Nephron (organoid): Measurements from ENCODE around the gene FEM1C.
"Not testable (repeated sequence)": the region's sequence is repeated elsewhere in the genome, so short reads cannot be mapped to it uniquely, and the experiment has no call there.

ENCODE experiments used
- H3K27ac Mint-ChIP-seq, 3 experiments: 2 replicates each; pipeline ENCODE4 v1.8.0; 2020; ENCODE audit warnings: mixed read lengths in 3 of 3, mild to moderate bottlenecking in 2 of 3, moderate library complexity in 1 of 3
- H3K27me3 Mint-ChIP-seq: 2 replicates; pipeline ENCODE4 v1.8.0; 2021; ENCODE audit warnings: low read depth, mild to moderate bottlenecking, moderate library complexity, mixed read lengths
- H3K36me3 Mint-ChIP-seq: 2 replicates; pipeline ENCODE4 v1.8.0; 2020; ENCODE audit warnings: low read depth, mixed read lengths
- H3K4me1 Mint-ChIP-seq: 2 replicates; pipeline ENCODE4 v1.8.0; 2020; ENCODE audit warnings: mixed read lengths
- H3K4me3 Mint-ChIP-seq, 3 experiments: 2 replicates each; pipeline ENCODE4 v1.8.0; 2020; ENCODE audit warnings: mild to moderate bottlenecking in 3 of 3, mixed read lengths in 3 of 3, moderate library complexity in 2 of 3
- H3K9me3 Mint-ChIP-seq: 2 replicates; pipeline ENCODE4 v1.8.0; 2020; ENCODE audit warnings: mixed read lengths
- TF ChIP-seq, protein P1 (sequence below), 3 experiments: fragments of 200-600 bp; sonication (generic); IDR thresholded peaks; one replicate each; pipeline ENCODE4 v1.5.0; 2021; ENCODE audit warnings: antibody characterized with exemption in 3 of 3; ENCODE audit not compliant: unreplicated experiment in 3 of 3

FEM1C gene

DNA sequence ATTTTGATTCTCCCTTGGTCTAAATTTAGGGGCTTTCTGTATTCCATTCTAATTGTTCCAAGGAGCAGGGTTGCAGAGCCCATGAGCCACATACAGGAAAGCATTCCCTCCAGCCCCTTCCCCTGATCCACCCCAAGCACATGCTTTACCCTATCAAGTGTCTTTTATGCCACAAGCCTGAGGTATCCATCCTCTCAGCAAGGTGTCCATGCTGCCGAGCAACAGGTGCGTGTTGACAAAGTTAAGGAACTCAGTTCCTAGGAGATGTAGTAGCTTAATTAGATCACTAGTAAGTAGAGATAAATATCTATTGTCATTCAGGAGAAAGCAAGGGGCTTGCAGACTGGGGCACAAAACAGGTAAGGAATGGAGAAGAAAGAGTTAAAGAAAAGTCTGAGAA lies 57.8 kb downstream of the FEM1C start:
- Mint-ChIP-seq H3K36me3 (no peaks in the 10 kb centered on the region), H3K4me1 (no peaks in the 10 kb centered on the region), H3K27ac (no peak overlapping the region), H3K9me3 (no peaks in the 10 kb centered on the region), H3K4me3 (no peak overlapping the region), H3K27me3 (no peaks in the 10 kb centered on the region)
- TF ChIP-seq, protein P1, sequence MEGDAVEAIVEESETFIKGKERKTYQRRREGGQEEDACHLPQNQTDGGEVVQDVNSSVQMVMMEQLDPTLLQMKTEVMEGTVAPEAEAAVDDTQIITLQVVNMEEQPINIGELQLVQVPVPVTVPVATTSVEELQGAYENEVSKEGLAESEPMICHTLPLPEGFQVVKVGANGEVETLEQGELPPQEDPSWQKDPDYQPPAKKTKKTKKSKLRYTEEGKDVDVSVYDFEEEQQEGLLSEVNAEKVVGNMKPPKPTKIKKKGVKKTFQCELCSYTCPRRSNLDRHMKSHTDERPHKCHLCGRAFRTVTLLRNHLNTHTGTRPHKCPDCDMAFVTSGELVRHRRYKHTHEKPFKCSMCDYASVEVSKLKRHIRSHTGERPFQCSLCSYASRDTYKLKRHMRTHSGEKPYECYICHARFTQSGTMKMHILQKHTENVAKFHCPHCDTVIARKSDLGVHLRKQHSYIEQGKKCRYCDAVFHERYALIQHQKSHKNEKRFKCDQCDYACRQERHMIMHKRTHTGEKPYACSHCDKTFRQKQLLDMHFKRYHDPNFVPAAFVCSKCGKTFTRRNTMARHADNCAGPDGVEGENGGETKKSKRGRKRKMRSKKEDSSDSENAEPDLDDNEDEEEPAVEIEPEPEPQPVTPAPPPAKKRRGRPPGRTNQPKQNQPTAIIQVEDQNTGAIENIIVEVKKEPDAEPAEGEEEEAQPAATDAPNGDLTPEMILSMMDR (IDR thresholded peaks at IDR 0.05; ENCODE audit: unreplicated experiment in 3 of 3), result no peak

DNA sequence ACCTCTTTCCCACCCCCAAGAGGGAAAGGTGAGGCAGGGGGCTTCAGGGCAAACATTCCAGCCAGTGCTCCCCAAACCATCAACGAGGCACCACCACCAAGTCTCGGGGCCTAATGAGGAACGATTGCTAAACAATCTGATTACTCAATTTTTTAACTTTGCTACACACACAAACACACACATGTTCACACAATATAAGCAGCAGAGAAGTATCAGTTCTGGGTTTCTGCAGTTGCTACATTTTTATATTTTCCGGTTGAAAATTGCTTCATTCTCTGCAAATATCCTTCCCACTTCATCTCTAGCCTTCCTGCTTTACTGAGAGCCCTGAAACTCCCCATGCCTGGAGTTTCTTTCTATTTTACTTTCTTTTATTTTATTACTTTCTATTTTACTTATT lies 60.2 kb downstream of the FEM1C start:
- H3K4me3 Mint-ChIP-seq, result no peak overlapping the region
- TF ChIP-seq, protein P1 (IDR thresholded peaks at IDR 0.05; ENCODE audit: unreplicated experiment in 3 of 3), result no peak
- H3K36me3 Mint-ChIP-seq, result no peaks in the 10 kb centered on the region
- H3K9me3 Mint-ChIP-seq, result no peaks in the 10 kb centered on the region
- peaks cover 4% of the 10 kb centered on the region for H3K27me3 Mint-ChIP-seq
- H3K27ac Mint-ChIP-seq, result no peak overlapping the region
- H3K4me1 Mint-ChIP-seq, result no peaks in the 10 kb centered on the region

DNA sequence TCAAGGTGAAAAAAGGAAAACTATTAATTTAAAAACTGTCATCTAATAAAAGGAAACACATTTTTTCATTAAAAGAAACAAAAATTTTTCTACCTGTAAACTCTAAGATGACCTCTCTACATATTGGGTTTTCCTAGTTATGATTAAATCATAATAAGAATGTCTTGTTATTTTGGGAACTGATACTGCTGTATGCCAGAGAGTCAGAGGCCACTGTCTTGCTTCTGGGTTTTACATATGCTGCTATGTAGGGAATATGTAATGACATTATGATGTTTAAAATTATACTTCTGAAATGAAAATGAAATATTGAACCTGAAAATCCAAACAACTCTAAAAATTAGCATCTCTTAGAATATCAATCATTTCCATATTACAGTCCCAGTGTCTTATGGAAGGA lies 63.7 kb downstream of the FEM1C start:
- Mint-ChIP-seq H3K27ac (no peak overlapping the region), H3K27me3 (peaks cover 8% of the 10 kb centered on the region), H3K4me3 (no peak overlapping the region), H3K4me1 (no peaks in the 10 kb centered on the region), H3K36me3 (no peaks in the 10 kb centered on the region), H3K9me3 (no peaks in the 10 kb centered on the region)
- TF ChIP-seq, protein P1 (IDR thresholded peaks at IDR 0.05; ENCODE audit: unreplicated experiment in 3 of 3), result no peak

DNA sequence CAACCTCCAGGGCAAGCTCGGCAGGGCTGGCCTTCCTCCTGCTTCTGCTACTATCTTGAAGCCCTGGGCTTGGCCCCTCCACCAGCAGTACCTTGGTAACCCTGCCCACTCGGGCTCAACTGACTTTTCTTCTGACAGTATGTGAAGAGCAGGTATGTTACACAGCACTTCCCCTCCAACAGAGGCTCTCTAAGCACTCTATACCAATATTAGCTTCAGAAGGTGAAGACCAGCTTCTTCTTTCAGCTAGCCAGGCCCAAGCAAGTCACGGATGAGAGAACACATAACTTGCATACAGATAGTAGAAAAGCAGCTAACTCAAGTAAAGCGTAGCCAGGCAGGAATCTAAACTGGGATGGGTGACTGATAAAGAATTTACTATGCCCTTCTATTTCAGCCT lies 64.3 kb downstream of the FEM1C start:
- Mint-ChIP-seq H3K27ac (no peak overlapping the region), H3K9me3 (no peaks in the 10 kb centered on the region), H3K4me3 (no peak overlapping the region), H3K36me3 (no peaks in the 10 kb centered on the region), H3K27me3 (peaks cover 8% of the 10 kb centered on the region), H3K4me1 (no peaks in the 10 kb centered on the region)
- TF ChIP-seq, protein P1 (IDR thresholded peaks at IDR 0.05; ENCODE audit: unreplicated experiment in 3 of 3), result no peak

DNA sequence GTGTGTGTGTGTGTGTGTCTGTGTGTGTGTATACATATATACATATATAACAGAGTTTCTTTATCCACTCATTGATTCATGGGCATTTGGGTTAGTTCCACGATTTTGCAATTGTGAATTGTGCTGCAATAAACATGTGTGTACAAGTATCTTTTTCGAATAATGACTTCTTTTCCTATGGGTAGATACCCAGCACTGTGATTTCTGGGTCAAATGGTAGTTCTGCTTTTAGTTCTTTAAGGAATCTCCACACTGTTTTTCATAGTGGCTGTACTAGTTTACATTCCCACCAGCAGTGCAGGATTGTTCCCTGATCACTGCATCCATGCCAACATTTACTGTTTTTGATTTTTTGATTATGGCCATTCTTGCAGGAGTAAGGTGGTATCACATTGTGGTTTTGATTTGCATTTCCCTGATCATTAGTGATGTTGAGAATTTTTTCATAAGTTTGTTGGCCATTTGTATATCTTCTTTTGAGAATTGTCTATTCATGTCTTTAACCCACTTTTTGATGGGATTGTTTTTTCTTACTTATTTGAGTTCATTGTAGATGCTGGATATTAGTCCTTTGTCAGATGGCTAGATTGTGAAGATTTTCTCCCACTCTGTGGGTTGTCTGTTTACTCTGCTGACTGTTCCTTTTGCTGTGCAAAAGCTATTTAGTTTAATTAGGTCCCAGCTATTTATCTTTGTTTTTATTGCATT lies 65.3 kb downstream of the FEM1C start:
- not testable (repeated sequence) for H3K4me1 Mint-ChIP-seq, H3K4me3 Mint-ChIP-seq, H3K27ac Mint-ChIP-seq, H3K9me3 Mint-ChIP-seq, H3K36me3 Mint-ChIP-seq, H3K27me3 Mint-ChIP-seq

DNA sequence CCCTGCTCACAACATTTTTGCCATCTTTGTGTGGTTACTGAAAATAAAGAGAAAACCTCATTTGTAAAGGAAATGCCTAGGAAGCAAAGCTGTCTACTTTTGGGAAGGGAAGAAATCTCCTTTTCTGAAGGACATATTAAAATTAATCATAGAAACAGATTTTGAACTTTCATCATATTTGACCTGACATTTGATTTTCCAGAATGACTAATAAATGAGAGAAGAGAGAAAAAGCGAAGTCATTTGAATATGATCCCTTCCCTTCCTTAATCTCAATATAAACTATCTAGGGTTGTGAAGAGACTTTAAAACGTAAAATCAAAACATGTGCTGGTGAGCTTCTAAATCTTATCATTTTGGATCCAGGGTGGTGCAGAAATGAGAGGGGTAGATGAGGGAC lies 66.3 kb downstream of the FEM1C start:
- H3K4me3 Mint-ChIP-seq, result no peak overlapping the region
- TF ChIP-seq, protein P1 (IDR thresholded peaks at IDR 0.05; ENCODE audit: unreplicated experiment in 3 of 3), result no peak
- no peaks in the 10 kb centered on the region for H3K9me3 Mint-ChIP-seq
- H3K27me3 Mint-ChIP-seq, result peaks cover 8% of the 10 kb centered on the region
- no peaks in the 10 kb centered on the region for H3K4me1 Mint-ChIP-seq
- H3K27ac Mint-ChIP-seq, result no peak overlapping the region
- H3K36me3 Mint-ChIP-seq, result no peaks in the 10 kb centered on the region
